Ovary (tissue), 3 donors: Measurements from ENCODE around the gene PTPRK.

ENCODE experiments used
- EP300 ChIP-seq: sonication (generic); formaldehyde crosslinking; IDR thresholded peaks from one replicate; pipeline ENCODE4 v1.6.1; 2017; ENCODE audit warnings: antibody characterized with exemption
- POLR2A ChIP-seq: fragments of 450-650 bp; IDR thresholded peaks from one replicate; pipeline ENCODE4 v1.6.1; 2017; ENCODE audit warnings: antibody characterized with exemption, mild to moderate bottlenecking, moderate library complexity
- TF ChIP-seq, protein P1 (sequence below), 3 donors: fragments of 450-650 bp in 2 of 3; fragments of 200-600 bp in 1 of 3; IDR thresholded peaks; one replicate each; pipeline versions ENCODE4 v1.5.1 to v1.8.0; 2016 to 2022; ENCODE audit warnings: antibody characterized with exemption in 3 of 3, mild to moderate bottlenecking in 1 of 3
- donor health status: DM: no; HTN: no; CAD: no.

- TF ChIP-seq, protein P1, sequence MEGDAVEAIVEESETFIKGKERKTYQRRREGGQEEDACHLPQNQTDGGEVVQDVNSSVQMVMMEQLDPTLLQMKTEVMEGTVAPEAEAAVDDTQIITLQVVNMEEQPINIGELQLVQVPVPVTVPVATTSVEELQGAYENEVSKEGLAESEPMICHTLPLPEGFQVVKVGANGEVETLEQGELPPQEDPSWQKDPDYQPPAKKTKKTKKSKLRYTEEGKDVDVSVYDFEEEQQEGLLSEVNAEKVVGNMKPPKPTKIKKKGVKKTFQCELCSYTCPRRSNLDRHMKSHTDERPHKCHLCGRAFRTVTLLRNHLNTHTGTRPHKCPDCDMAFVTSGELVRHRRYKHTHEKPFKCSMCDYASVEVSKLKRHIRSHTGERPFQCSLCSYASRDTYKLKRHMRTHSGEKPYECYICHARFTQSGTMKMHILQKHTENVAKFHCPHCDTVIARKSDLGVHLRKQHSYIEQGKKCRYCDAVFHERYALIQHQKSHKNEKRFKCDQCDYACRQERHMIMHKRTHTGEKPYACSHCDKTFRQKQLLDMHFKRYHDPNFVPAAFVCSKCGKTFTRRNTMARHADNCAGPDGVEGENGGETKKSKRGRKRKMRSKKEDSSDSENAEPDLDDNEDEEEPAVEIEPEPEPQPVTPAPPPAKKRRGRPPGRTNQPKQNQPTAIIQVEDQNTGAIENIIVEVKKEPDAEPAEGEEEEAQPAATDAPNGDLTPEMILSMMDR (IDR thresholded peaks at IDR 0.05) = no peak
- no peak for TF ChIP-seq POLR2A
- no peak for TF ChIP-seq EP300
These were observed 46.6 kb upstream of the PTPRK start for GRCh38 chr6:128567029-128567428.
